HepG2 (cell line): ENCODE measurements around the gene LIPA. TPM values are rescaled to one million over a fixed set of nuclear protein-coding genes. Genes with fewer than 3 reads are reported as not detected.

Experiments
- ATAC-seq: fragments of 200-7000 bp; cut with Tn5 transposase; 3 replicates; pipeline ENCODE4 v1.9.1; 2020; ENCODE audit warnings: mild to moderate bottlenecking, moderate library complexity
- BruUV-seq: library from RNA; stranded (reverse); fragments of 400-500 nt; replicated peaks from 2 replicates; lab custom pipeline; 2021; lab: Mats Ljungman, UMichigan
- CTCF ChIA-PET: fragments of 300-600 bp; formaldehyde crosslinking; extraction: SDS; loops from one replicate; lab custom pipeline; 2021; ENCODE audit warnings: low total read pairs, inconsistent platforms, low intra/inter-chr PET ratio; lab: Yijun Ruan, JAX
- POLR2A ChIA-PET: fragments of 350-600 bp; sonication (Branson Sonifier 250); formaldehyde crosslinking; loops from one replicate; lab custom pipeline; 2020; ENCODE audit warnings: antibody characterized with exemption, inconsistent platforms; lab: Yijun Ruan, JAX
- DNase-seq: peaks from one replicate; pipeline ENCODE4 v3.0.0-alpha.2; 2015; ENCODE audit warnings: low spot score
- FAIRE-seq: peaks from 3 replicates; lab custom pipeline; 2011; peaks lifted over from hg19 to GRCh38; lab: Jason Lieb, UNC
- H2AFZ ChIP-seq: one replicate; pipeline ENCODE4 v1.6.1; 2011; ENCODE audit warnings: low read length, inconsistent platforms
- H3K27ac ChIP-seq: fragments of 300-600 bp; 3 replicates; pipeline ENCODE4 v1.8.0; 2011; ENCODE audit warnings: mixed run types, mild to moderate bottlenecking, mixed read lengths, low read length, inconsistent platforms; ENCODE audit not compliant: insufficient read depth; ENCODE audit errors: extremely low read length
- H3K27me3 ChIP-seq, 2 experiments: fragments of 200-600 bp in 1 of 2; 2 replicates in 1 of 2; 3 replicates in 1 of 2; pipeline versions ENCODE4 v1.6.0 to v1.8.0; 2011; ENCODE audit warnings: low read length in 2 of 2, mild to moderate bottlenecking in 2 of 2, moderate library complexity in 2 of 2, inconsistent platforms in 1 of 2; ENCODE audit not compliant: insufficient read depth in 2 of 2, control insufficient read depth in 1 of 2
- H3K36me3 ChIP-seq, 2 experiments: fragments of 200-600 bp in 1 of 2; replicated peaks in 1 of 2; 2 replicates in 1 of 2; 3 replicates in 1 of 2; pipeline versions ENCODE4 v1.5.1 to v1.8.0; 2011; ENCODE audit warnings: low read length in 2 of 2, inconsistent platforms in 1 of 2; ENCODE audit not compliant: insufficient read depth in 2 of 2, control insufficient read depth in 1 of 2
- H3K4me1 ChIP-seq: 2 replicates; pipeline ENCODE4 v1.5.1; 2012; ENCODE audit warnings: low read length, inconsistent platforms; ENCODE audit not compliant: insufficient read depth
- H3K4me2 ChIP-seq: 2 replicates; pipeline ENCODE4 v1.6.0; 2011; ENCODE audit warnings: low read depth, low read length, inconsistent platforms
- H3K4me3 ChIP-seq, 3 experiments: fragments of 200-600 bp in 1 of 3; sonication (generic), shearing (Covaris generic) in 1 of 3; replicated peaks in 1 of 3; 2 replicates each; pipeline ENCODE4 v1.5.1; 2011 to 2016; ENCODE audit warnings: low read length in 3 of 3, inconsistent platforms in 2 of 3, low read depth in 2 of 3, mild to moderate bottlenecking in 2 of 3, control low read depth in 1 of 3, mixed read lengths in 1 of 3; ENCODE audit not compliant: insufficient read depth in 1 of 3
- H3K79me2 ChIP-seq: one replicate; pipeline ENCODE4 v1.6.1; 2011; ENCODE audit warnings: low read length, inconsistent platforms; ENCODE audit not compliant: insufficient read depth
- H3K9ac ChIP-seq: 2 replicates; pipeline ENCODE4 v1.6.0; 2011; ENCODE audit warnings: mild to moderate bottlenecking, low read depth, low read length, inconsistent platforms; ENCODE audit not compliant: insufficient read depth
- H3K9me3 ChIP-seq: 2 replicates; pipeline ENCODE4 v1.5.1; 2012; ENCODE audit warnings: mild to moderate bottlenecking, low read length
- H4K20me1 ChIP-seq: 2 replicates; pipeline ENCODE4 v1.6.0; 2011; ENCODE audit warnings: inconsistent platforms, mild to moderate bottlenecking, low read length, moderate library complexity; ENCODE audit not compliant: insufficient read depth
- CREB1 ChIP-seq, 2 experiments: fragments of 450-650 bp in 1 of 2; IDR thresholded peaks; 2 replicates each; pipeline ENCODE4 v1.6.1; 2016 to 2017; ENCODE audit warnings: control low read depth in 1 of 2, mild to moderate bottlenecking in 1 of 2, missing compliant biosample characterization in 1 of 2, missing genetic modification characterization in 1 of 2
- E2F2 ChIP-seq: sonication (generic); formaldehyde crosslinking; IDR thresholded peaks from 2 replicates; pipeline ENCODE4 v1.4.0; 2020; ENCODE audit warnings: missing genetic modification reagents, borderline replicate concordance
- FOXA1 ChIP-seq, 2 experiments: fragments of 450-650 bp in 1 of 2; sonication (generic) in 1 of 2; formaldehyde crosslinking in 1 of 2; IDR thresholded peaks; 2 replicates each; pipeline versions ENCODE4 v1.4.0 to v1.6.1; 2016 to 2020; ENCODE audit warnings: missing genetic modification reagents in 1 of 2
- FOXA3 ChIP-seq: IDR thresholded peaks from 2 replicates; pipeline ENCODE4 v1.6.1; 2016; ENCODE audit warnings: missing genetic modification reagents, missing compliant biosample characterization
- GATAD2A ChIP-seq: IDR thresholded peaks from 2 replicates; pipeline ENCODE4 v1.6.1; 2016
- HHEX ChIP-seq: IDR thresholded peaks from 2 replicates; pipeline ENCODE4 v1.6.1; 2016; ENCODE audit warnings: control low read depth
- ISX ChIP-seq: sonication (generic); formaldehyde crosslinking; conservative IDR thresholded peaks from 2 replicates; pipeline ENCODE4 v1.5.0; 2020; ENCODE audit warnings: missing genetic modification reagents
- KLF13 ChIP-seq: sonication (generic); formaldehyde crosslinking; IDR thresholded peaks from 2 replicates; pipeline ENCODE4 v1.4.0; 2020; ENCODE audit warnings: mild to moderate bottlenecking, missing genetic modification reagents
- SPEN ChIP-seq: sonication (generic); formaldehyde crosslinking; IDR thresholded peaks from 2 replicates; pipeline ENCODE4 v1.5.1; 2020; ENCODE audit warnings: low read depth, mild to moderate bottlenecking, missing genetic modification reagents
- TBX3 ChIP-seq: fragments of 450-650 bp; IDR thresholded peaks from 2 replicates; pipeline ENCODE4 v1.6.1; 2017; ENCODE audit warnings: antibody characterized with exemption, mild to moderate bottlenecking, inconsistent platforms, borderline replicate concordance
- TFDP1 ChIP-seq: IDR thresholded peaks from 2 replicates; pipeline ENCODE4 v1.6.1; 2016; ENCODE audit warnings: missing compliant biosample characterization, missing genetic modification reagents, borderline replicate concordance
- ZNF547 ChIP-seq: sonication (generic); formaldehyde crosslinking; IDR thresholded peaks from 2 replicates; pipeline ENCODE4 v1.5.1; 2020; ENCODE audit warnings: mild to moderate bottlenecking, missing genetic modification reagents
- ZNF562 ChIP-seq: sonication (generic); formaldehyde crosslinking; IDR thresholded peaks from 2 replicates; pipeline ENCODE4 v1.8.0; 2022; ENCODE audit warnings: missing genetic modification reagents, borderline replicate concordance
- ZNF609 ChIP-seq: sonication (generic); formaldehyde crosslinking; IDR thresholded peaks from 2 replicates; pipeline ENCODE4 v1.4.0; 2020; ENCODE audit warnings: mild to moderate bottlenecking, missing genetic modification reagents, borderline replicate concordance
- ZNF670 ChIP-seq: sonication (generic); formaldehyde crosslinking; IDR thresholded peaks from 2 replicates; pipeline ENCODE4 v1.8.0; 2022; ENCODE audit warnings: mild to moderate bottlenecking, missing genetic modification reagents, borderline replicate concordance
- in situ Hi-C: cut with HindIII; loops from 2 replicates; pipeline ENCODE4 v1.10.0; 2017; ENCODE audit warnings: low pct_unique_long_range_greater_than_20kb; ENCODE audit not compliant: extremely low pct_ligation_motif_present
- intact Hi-C: fragments of 100-400 bp; cut with micrococcal nuclease; formaldehyde crosslinking; loops from one replicate; pipeline ENCODE4 v1.10.0; 2022; ENCODE audit not compliant: unreplicated experiment
- polyA plus RNA-seq, 8 experiments: library from polyadenylated mRNA; depleted of rRNA in 3 of 8; stranded (reverse) in 7 of 8; unstranded in 1 of 8; fragments of >200 nt; fragmentation: Illumina TruSeq in 4 of 8; extraction: Trizol in 4 of 8; gene quantifications; 2 replicates each; pipeline versions ENCODE4 v1.2.1 to v1.2.3, GENCODE V29; 2011 to 2016; ENCODE audit warnings: low read depth in 4 of 8, missing spikeins in 1 of 8, mixed read lengths in 1 of 8; ENCODE audit not compliant: insufficient read depth in 1 of 8
- total RNA-seq, 5 experiments: library from RNA; depleted of rRNA; stranded (reverse); fragments of >200 nt; fragmentation: Illumina TruSeq; extraction: Trizol; gene quantifications; 2 replicates each; pipeline ENCODE4 v1.2.3, GENCODE V29; 2016; ENCODE audit warnings: low read depth in 1 of 5

LIPA gene
- total and polyA plus RNA-seq, 2 of the 13 experiments (the other 11 are each of a cell fraction or from before 2014, with no cell fraction given) = 57.1 to 79.5 TPM

- Histone ChIP-seq H2AFZ (no peak overlapping the region), H3K9ac (no peak overlapping the region), H3K4me1 (no peaks in the 10 kb centered on the region), H4K20me1 (no peaks in the 10 kb centered on the region), H3K27me3 (no peaks in the 10 kb centered on the region), H3K4me3 (no peak overlapping the region), H3K4me2 (no peak overlapping the region), H3K27ac (no peak overlapping the region), H3K36me3 (no peaks in the 10 kb centered on the region), H3K79me2 (no peaks in the 10 kb centered on the region), H3K9me3 (no peaks in the 10 kb centered on the region)
- CTCF ChIA-PET = no interaction called here
- intact Hi-C loops (no loop called here), in situ Hi-C loops (no loop called here)
- no peak for FAIRE-seq
- POLR2A ChIA-PET = no interaction called here
- no TSS peak for BruUV-seq
- no peak for ATAC-seq
- no peak for DNase-seq
- TF ChIP-seq HHEX (CRISPR knock-in tag) (peak; percentile 62), KLF13 (CRISPR knock-in tag) (no peak), TFDP1 (CRISPR knock-in tag) (no peak), E2F2 (CRISPR knock-in tag) (no peak), ISX (CRISPR knock-in tag) (no peak), ZNF547 (CRISPR knock-in tag) (no peak), SPEN (CRISPR knock-in tag) (no peak), CREB1 (IDR thresholded peaks at IDR 0.05) (no peak), CREB1 (CRISPR knock-in tag; IDR thresholded peaks at IDR 0.05) (no peak), ZNF562 (CRISPR knock-in tag) (no peak), FOXA1 (IDR thresholded peaks at IDR 0.05) (no peak), FOXA1 (CRISPR knock-in tag; IDR thresholded peaks at IDR 0.05) (peak; percentile 51; the same call in 1 of the 2 replicates), FOXA3 (CRISPR knock-in tag) (peak; percentile 60), ZNF670 (CRISPR knock-in tag) (no peak), TBX3 (peak; percentile 47; the same call in 1 of the 2 replicates), ZNF609 (peak; percentile 56; the same call in 1 of the 2 replicates), GATAD2A (CRISPR knock-in tag) (no peak)
These were observed 65.9 kb downstream of the LIPA start for GRCh38 chr10:89185658-89186057.
